UCSD-AML1 (cell line): ENCODE data around the gene ZBED2.
"Not testable (repeated sequence)": the region's sequence is repeated elsewhere in the genome, so short reads cannot be mapped to it uniquely, and the experiment has no call there.

Experiments
- DNase-seq: peaks from one replicate; lab custom pipeline; 2025; ENCODE audit not compliant: unreplicated experiment; lab: John Stamatoyannopoulos, UW

ZBED2 gene

GRCh38 chr3:111577113-111577512, 18.0 kb downstream of the ZBED2 start:
- DNase-seq: no peak

- no peak for DNase-seq
These were observed 23.2 kb downstream of the ZBED2 start for GRCh38 chr3:111571907-111572460.

- no peak for DNase-seq
These were observed 23.9 kb downstream of the ZBED2 start for GRCh38 chr3:111571282-111571681.

GRCh38 chr3:111570404-111571030, 24.6 kb downstream of the ZBED2 start:
- DNase-seq: no peak

- DNase-seq: no peak
These were observed 26.2 kb downstream of the ZBED2 start for GRCh38 chr3:111568911-111569310.

- DNase-seq: no peak
These were observed 26.8 kb downstream of the ZBED2 start for GRCh38 chr3:111568355-111568754.

- DNase-seq: no peak
These were observed 28.3 kb downstream of the ZBED2 start for GRCh38 chr3:111566844-111567243.

GRCh38 chr3:111561902-111562301, 33.2 kb downstream of the ZBED2 start:
- not testable (repeated sequence) for DNase-seq

- no peak for DNase-seq
These were observed 46.4 kb downstream of the ZBED2 start for GRCh38 chr3:111548756-111549155.

GRCh38 chr3:111548092-111548491, 47.1 kb downstream of the ZBED2 start:
- no peak for DNase-seq

- peak; percentile 20 for DNase-seq
These were observed 47.5 kb downstream of the ZBED2 start for GRCh38 chr3:111547631-111548030.

GRCh38 chr3:111545349-111545748, 49.8 kb downstream of the ZBED2 start:
- no peak for DNase-seq
